ENCODE data around the gene UBE2D4.
"Not testable (repeated sequence)": the region's sequence is repeated elsewhere in the genome, so short reads cannot be mapped to it uniquely, and the experiment has no call there.

GRCh38 chr7:43992896-43993295 is 66.7 kb downstream of the UBE2D4 start:
- not testable (repeated sequence) for TF ChIP-seq HDAC6 (IDR thresholded peaks at IDR 0.05; ENCODE audit: low read depth, low read length); MXI1 (IDR thresholded peaks at IDR 0.05; ENCODE audit: low read depth, low read length); SNIP1 (IDR thresholded peaks at IDR 0.05; ENCODE audit: low read depth); PREB (CRISPR knock-in tag; IDR thresholded peaks at IDR 0.05); MBD2 (IDR thresholded peaks at IDR 0.05; ENCODE audit: borderline replicate concordance, low read depth); ZBTB7A (IDR thresholded peaks at IDR 0.05; ENCODE audit: borderline replicate concordance, control insufficient read depth, low read depth, low read length); NR1H2 (CRISPR knock-in tag; IDR thresholded peaks at IDR 0.05); NFRKB (IDR thresholded peaks at IDR 0.05; ENCODE audit: low read depth)
